Measurements from ENCODE around the gene GPM6B.

- peak in 11 of 12 donors; percentile 22 to 55 (median 45) for TF ChIP-seq CTCF (IDR thresholded peaks at IDR 0.05)
- TF ChIP-seq POLR2A (IDR thresholded peaks at IDR 0.05), result no peak
Measured at GRCh38 chrX:13747836-13748235, 69.1 kb downstream of the GPM6B start.

Data from heart left ventricle (tissue), 13 donors.